Fibroblast of the conjunctiva (primary cell): ENCODE results near the gene KMT5B.
"Not testable (repeated sequence)": the region's sequence is repeated elsewhere in the genome, so short reads cannot be mapped to it uniquely, and the experiment has no call there.

Experiments used
- DNase-seq: peaks from one replicate; pipeline ENCODE4 v3.0.0-alpha.2; 2010; ENCODE audit warnings: low read depth

KMT5B gene

GRCh38 chr11:68213135-68213515, at the start of gene KMT5B:
Gene KMT5B (minus strand): TSS chr11:68213296. CDS start chr11:68190076, 23,220 bp downstream.
- no peak for DNase-seq

GRCh38 chr11:68262544-68262827, 49.4 kb upstream of the KMT5B start:
- DNase-seq: no peak

DNA sequence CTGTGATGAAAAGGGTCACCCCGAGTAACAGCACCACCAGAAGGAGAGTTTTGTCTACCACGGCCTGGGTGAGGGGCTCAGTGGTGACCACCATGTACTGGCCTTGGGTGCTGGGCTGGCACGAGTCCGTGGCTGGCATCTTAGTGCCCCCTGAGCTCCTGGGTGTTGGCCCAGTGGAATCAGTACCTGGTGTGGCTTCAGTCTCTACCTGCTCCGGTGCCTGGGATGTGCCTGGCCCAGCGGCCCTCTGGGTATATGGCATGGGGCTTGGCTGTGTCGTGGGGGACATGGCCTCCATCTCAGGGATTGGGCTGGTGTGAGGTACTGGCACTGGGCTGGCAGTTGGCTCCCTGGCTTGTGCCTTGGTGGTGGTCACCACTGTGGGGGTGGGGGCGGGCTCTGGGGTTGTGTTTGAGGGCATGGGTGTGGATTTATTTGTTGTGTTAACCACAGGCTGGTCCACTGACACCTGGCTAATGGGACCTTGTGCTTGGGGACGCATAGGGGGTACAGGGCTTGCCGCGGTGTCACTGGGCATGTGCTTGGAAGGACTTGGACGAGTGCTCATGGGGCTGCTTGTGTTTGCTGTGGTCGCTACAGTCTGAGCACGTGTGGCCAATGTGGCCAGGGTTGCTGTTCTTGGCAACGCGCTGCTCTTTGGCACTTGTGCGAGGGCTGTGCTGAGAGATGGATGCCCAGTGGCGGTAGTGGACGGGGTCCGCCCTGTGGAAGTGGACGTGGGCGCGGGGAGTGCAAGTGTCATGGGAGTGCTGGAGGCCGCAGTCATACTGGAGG, 48.9 kb upstream of the KMT5B start:
- DNase-seq: no peak

DNA sequence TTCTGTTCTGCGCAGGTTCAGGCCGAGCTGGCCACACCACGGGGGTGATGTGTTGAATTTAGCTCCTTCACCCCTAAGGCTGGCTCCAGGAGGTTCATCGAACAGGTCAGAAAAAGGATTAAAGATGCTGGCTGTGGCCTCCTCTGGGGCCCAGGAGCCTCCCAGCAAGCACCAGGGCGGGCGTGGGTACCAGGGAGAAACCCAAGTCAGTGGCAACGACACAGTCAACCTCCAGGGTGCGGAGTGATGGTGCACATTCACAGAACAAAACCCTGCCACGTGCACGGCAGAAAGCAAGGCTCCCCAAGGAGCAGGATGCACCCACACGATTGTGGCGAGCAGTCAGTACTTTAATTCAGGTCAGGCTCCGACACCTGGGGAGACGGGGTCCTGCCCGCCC, 47.9 kb upstream of the KMT5B start:
- DNase-seq: no peak

DNA sequence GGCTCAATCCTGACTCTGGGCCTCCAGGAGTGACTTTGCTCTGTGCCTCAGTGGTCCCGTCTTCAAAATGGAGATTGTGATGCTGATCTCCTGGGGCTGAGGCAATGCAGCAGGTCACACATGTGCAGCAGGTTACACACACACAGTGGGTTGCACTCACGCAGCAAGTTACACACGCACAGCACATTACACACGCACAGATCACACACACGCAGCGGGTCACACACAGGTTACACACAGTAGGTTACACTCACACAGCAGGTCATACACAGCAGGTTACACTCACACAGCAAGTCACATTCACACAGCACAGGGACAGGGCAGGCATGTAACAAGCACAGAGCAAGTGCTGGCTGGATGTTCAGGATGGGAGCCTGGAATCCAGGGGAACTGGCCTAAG, 47.4 kb upstream of the KMT5B start:
- DNase-seq: no peak

DNA sequence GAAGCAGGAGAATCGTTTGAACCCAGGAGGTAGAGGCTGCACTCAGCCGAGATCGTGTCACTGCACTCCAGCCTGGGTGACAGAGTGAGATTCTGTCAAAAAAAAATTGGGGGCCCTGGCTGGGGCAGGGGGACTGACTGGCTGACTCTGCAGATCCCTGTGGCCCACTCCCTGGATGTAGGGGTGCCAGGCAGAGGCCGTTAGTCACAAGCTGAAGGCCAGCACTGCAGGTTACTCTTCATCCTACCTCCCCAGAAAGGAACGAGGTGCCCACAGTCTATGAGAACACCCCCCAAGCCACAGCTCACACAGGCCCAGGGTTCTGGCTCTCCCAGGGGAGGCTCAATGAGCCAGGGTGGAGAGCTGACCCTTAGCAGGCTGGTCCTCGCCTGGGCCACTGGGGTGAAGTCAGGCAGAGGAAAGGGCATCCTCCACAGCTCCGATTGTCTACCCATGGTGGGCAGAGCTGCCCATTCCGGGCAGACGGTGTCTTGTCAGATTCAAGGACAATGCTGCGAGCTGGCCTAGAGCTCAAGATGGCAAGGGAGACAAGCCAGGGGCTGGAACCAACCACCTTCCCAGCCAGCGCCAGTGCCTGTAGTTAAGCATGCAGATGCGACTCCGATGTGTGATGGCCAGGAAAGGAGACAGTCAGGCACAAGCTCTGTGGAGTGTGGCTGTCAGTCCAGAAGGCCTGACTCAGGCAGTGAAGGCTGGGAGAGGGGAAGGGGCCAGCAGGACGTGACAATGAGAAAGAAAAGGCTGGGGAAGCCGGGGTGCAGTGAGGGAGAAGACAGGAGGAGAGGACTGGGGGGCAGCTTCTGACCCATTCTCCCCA, 46.2 kb upstream of the KMT5B start:
- no peak for DNase-seq

DNA sequence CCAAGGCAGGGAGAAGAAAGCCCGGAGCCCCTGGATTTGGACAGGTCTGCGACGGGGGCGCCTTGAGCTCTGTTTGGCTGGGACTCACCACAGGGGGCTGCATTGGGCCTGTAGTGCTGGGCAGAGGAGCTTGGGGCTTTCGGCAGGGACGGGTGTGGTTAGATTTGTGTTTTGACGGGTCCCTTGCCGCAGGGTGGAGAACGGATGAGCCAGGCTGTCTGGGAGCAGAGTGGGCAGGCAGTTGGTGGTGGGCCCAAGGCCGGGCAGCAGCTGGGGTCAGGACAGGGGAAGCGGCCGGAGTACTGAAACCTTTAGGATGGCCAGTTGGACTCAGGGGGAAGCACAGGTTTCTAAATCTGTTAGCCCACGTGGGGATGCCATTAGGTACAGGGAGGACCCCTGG, 45.3 kb upstream of the KMT5B start:
- no peak for DNase-seq

DNA sequence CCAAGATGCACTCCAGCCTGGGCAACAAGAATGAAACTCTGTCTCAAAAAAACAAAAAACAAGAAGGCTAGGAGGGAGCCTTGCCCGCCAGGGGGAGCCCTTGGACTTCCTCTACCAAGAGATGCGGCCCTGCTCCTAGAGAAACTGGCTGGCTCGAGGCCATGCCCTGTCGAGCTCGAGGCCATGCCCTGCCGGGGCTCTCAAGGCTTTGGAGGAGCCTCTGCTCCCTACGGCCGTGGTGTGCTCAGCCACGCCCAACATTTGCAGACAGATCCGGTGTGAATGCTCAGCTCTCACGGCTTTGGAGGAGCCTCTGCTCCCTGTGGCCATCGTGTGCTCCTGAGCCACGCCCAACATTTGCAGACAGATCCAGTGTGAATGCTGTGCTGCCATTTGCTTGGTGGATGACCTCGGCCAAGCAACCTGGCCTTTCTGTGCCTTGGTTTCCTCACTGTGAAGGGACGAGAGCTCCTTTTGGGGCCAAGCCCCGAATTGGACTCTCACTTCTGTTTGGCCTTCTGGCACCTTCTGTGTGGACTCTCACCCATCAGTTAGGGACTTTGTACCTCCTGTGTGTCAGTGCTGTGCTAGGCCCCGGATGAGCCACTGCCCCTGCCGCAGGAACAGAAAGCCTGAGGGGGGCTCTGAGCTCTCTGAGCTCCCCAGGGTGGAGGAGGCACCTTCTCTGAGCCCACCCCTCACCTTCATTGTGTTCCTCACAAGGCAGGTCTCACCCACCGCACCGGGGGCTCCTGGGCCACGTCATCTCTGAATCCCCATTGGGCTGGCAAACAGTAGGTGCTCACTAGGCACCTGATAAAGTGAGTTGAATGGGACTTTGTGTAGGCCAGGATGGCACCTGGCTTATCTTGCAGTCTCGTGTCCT, 44.6 kb upstream of the KMT5B start:
- peak; percentile 90 for DNase-seq

GRCh38 chr11:68256331-68256741, 43.2 kb upstream of the KMT5B start:
- no peak for DNase-seq

GRCh38 chr11:68255526-68255925, 42.4 kb upstream of the KMT5B start:
- DNase-seq: no peak

- no peak for DNase-seq
Measured at GRCh38 chr11:68254421-68254820, 41.3 kb upstream of the KMT5B start.

GRCh38 chr11:68251765-68252164, 38.7 kb upstream of the KMT5B start:
- DNase-seq: no peak

GRCh38 chr11:68244912-68245311, 31.8 kb upstream of the KMT5B start:
- DNase-seq: not testable (repeated sequence)

DNA sequence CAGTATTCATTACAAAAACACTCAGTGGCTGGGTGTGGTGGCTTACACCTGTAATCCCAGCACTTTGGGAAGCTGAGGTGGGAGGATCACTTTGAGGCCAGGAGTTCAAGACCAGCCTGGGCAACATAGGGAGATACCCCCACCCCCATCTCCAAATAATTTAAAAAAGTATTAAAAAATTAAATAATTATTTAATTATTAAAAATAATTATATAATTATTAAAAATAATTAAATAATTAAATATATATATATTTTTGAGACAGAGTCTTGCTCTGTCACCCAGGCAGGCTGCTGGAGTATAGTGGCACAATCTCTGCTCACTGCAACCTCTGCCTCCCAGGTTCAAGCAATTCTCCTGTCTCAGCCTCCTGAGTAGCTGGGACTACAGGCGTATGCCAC, 30.8 kb upstream of the KMT5B start:
- DNase-seq: not testable (repeated sequence)

DNA sequence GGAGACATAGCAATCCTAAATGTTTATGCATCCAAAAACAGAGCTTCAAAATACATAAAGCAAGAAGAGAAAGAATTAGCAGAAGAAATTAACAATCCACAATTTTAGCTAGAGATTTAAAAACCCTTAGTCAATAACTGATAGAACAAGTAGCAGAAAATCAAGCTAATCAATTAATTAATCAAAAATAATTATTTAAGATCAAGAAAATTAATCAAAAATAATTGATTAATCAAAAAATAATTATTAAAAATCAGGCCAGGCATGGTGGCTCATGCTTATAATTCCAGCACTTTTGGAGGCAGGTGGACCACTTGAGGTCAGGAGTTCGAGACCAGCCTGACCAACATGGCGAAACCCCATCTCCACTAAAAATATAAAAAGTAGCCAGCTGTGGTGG, 29.5 kb upstream of the KMT5B start:
- no peak for DNase-seq

GRCh38 chr11:68231621-68232020, 18.5 kb upstream of the KMT5B start:
- no peak for DNase-seq

GRCh38 chr11:68229601-68230000, 16.5 kb upstream of the KMT5B start:
- DNase-seq: no peak

GRCh38 chr11:68226421-68226820, 13.3 kb upstream of the KMT5B start:
- DNase-seq: no peak

DNA sequence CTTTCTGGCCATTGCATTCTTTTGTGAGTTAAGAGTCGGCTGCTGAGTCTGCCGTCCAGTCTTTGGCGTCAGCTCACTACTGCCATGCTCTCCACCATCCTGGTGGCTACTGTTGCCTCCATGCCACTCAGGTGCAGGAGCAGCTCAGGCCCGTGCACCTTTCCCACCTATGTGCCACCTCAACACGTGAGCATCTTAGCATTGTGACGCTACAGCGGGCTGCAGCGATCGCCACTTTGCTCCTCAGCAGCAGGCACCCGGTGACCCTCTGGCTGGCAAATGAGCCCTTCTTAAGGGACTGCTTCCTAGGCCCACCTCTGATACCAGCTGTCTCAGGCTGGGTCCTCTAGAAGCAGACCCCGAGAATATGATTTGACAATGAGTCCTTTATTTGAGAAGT, 11.5 kb upstream of the KMT5B start:
- no peak for DNase-seq

GRCh38 chr11:68223275-68223674, 10.2 kb upstream of the KMT5B start:
- DNase-seq: no peak

GRCh38 chr11:68221406-68221805, 8.3 kb upstream of the KMT5B start:
- no peak for DNase-seq

DNA sequence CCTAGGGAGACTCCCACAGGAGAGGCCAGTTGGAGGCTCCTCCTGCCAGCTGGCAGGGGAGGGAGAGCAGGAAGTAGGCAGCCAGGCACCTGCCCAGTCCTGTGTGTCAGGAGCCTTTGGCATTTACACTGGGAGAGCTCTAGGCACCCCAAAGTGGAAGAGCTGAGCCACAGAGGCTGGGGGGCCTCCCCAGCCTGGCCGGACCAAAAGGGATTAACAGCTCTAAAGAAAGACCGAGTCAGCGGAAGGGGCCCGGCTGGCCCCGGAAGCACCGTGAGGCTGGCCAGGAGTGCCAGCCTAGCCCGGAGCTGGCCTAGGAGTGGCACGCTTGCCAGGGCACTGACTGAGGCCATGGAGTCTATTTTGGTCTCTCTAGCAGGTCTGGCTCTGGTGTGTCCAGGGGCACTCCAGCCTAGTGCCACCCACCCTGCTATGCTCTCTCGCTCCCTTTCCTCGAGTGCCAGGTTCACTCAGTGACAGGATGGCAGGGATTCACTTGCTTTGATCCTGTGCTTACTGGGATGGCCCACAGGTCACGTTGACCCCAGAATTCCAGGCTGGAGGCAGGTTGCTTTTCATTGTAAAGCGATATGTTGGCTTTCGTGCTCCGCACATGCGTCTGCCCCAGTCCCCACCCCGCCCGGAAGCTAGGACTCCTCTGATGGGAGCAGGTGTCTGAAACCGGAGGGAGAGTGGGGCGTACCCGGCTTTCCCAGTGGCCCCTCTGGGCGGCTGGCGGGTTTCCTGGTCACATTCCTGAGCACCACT, 3.3 kb upstream of the KMT5B start:
- no peak for DNase-seq
